Cardiac muscle cell (in vitro differentiated cells and primary cell): ENCODE results near the gene ZNF580. TPM values are rescaled to one million over a fixed set of nuclear protein-coding genes. Genes with fewer than 3 reads are reported as not detected.
A peak's percentile ranks its signal among the peaks of the same experiment; 100 is the strongest.

Experiments
- DNase-seq, 2 donors: peaks; one replicate each; pipeline versions ENCODE4 v3.0.0 to v3.0.0-alpha.2; 2010 to 2017; ENCODE audit warnings: low read depth in 1 of 2, low spot score in 1 of 2
- H3K27ac ChIP-seq: fragments of 200-600 bp; sonication (generic); 2 replicates; pipeline ENCODE4 v1.5.1; 2016
- H3K27me3 ChIP-seq: fragments of 200-600 bp; sonication (generic); 2 replicates; pipeline ENCODE4 v1.6.0; 2016; ENCODE audit warnings: control low read depth
- H3K36me3 ChIP-seq: fragments of 200-600 bp; sonication (generic); 2 replicates; pipeline ENCODE4 v1.5.1; 2016; ENCODE audit warnings: control low read depth
- H3K4me1 ChIP-seq: fragments of 200-600 bp; sonication (generic); 2 replicates; pipeline ENCODE4 v1.8.1; 2017; ENCODE audit warnings: low read depth, mild to moderate bottlenecking, mixed run types
- H3K4me3 ChIP-seq: fragments of 200-600 bp; sonication (generic); 2 replicates; pipeline ENCODE4 v1.5.1; 2016; ENCODE audit warnings: mild to moderate bottlenecking
- H3K9me3 ChIP-seq: fragments of 200-600 bp; sonication (generic); 2 replicates; pipeline ENCODE4 v1.5.1; 2017; ENCODE audit warnings: low read depth, mild to moderate bottlenecking, control low read depth
- CTCF ChIP-seq: IDR thresholded peaks from 2 replicates; pipeline ENCODE4 v1.5.1; 2012; ENCODE audit warnings: low read depth, mild to moderate bottlenecking, low read length
- polyA plus RNA-seq: library from polyadenylated mRNA; unstranded; fragments of >200 nt; fragmentation: Nextera tagmentation; extraction: Ambion mirVana; gene quantifications from 2 replicates; pipeline ENCODE4 v1.2.1, GENCODE V29; 2016
- total RNA-seq: library from RNA; depleted of rRNA; stranded (reverse); fragments of >200 nt; gene quantifications from 2 replicates; pipeline ENCODE4 v1.2.3, GENCODE V29; 2016

Gene ZNF580
- total and polyA plus RNA-seq, 2 experiments from 2014 or later = 78.4 to 124 TPM

DNA sequence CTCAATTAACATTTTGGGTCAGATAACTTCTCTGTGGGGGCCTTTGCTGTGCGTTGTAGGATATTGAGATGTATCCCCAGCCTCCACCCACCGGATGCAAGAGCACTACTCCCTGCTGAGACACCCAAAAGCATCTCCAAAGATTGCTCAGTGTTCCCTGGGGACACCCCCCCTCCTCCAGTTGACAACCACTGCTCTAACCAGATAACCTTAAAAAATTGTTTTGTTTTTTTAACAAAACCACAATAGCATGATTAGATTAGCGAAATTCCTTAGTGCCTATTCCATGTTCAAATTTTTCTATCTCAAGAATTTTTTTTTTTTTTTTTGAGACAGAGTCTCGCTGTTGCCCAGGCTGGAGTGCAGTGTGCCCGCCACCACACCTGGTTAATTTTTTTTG, 31.6 kb downstream of the ZNF580 start:
- H3K4me3 ChIP-seq = no peak overlapping the region
- H3K4me1 ChIP-seq = peaks cover 13% of the 10 kb centered on the region
- H3K9me3 ChIP-seq = no peaks in the 10 kb centered on the region
- peaks cover 20% of the 10 kb centered on the region for H3K36me3 ChIP-seq
- H3K27me3 ChIP-seq = no peaks in the 10 kb centered on the region
- DNase-seq = peak in 1 of 2 donors; percentile 50
- H3K27ac ChIP-seq = peak overlapping the region; percentile 7
- no peak for TF ChIP-seq CTCF

DNA sequence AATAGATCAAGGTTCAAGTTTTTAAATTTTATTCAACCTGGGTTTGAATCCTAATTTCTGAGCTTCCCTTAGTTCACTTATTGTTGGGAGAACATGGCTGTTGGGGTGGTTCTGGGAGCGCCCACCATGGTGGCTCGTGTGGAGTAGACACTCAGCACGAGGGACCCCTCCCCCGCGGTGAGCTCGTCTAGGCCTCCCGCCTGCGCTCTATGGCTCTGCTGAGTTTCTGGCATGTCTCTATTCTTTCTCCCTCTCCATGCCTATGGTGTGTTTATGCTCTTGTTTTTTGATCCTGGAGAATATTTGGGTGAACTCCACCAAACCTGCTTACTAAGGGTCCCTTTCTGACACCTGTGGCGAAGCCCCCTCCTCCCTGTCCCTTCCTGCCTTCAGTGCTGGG, 32.7 kb downstream of the ZNF580 start:
- H3K27ac ChIP-seq = peak overlapping the region; percentile 55
- no peak overlapping the region for H3K4me3 ChIP-seq
- TF ChIP-seq CTCF = no peak

DNA sequence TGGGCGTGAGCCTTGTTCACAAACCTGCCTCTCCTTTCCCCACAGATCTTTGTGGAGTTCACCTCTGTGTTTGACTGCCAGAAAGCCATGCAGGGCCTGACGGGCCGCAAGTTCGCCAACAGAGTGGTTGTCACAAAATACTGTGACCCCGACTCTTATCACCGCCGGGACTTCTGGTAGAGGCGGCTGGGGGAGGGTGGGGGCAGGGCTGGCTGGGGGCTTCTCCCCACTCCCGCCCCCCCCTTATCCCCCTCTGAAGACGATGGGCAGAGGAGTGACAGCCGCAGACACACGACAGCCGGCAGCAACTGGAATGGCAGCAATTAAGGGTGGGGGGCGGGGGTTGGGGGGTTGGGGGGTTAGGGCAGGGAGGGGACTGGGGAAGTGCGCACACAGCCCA, 33.1 kb downstream of the ZNF580 start:
- H3K4me1 ChIP-seq = peaks cover 13% of the 10 kb centered on the region
- TF ChIP-seq CTCF = no peak
- H3K27me3 ChIP-seq = no peaks in the 10 kb centered on the region
- no peaks in the 10 kb centered on the region for H3K9me3 ChIP-seq
- peak overlapping the region; percentile 55 for H3K27ac ChIP-seq
- no peak for DNase-seq
- H3K4me3 ChIP-seq = no peak overlapping the region
- peaks cover 18% of the 10 kb centered on the region for H3K36me3 ChIP-seq

More for the DNA sequence above, 32.7 kb downstream of the ZNF580 start:
- DNase-seq = no peak
- Histone ChIP-seq H3K9me3 (no peaks in the 10 kb centered on the region), H3K36me3 (peaks cover 18% of the 10 kb centered on the region), H3K4me1 (peaks cover 13% of the 10 kb centered on the region), H3K27me3 (no peaks in the 10 kb centered on the region)

- Histone ChIP-seq H3K27me3 (no peaks in the 10 kb centered on the region), H3K4me3 (peak overlapping the region; percentile 88), H3K27ac (peak overlapping the region; percentile 70), H3K4me1 (peaks cover 13% of the 10 kb centered on the region), H3K36me3 (peaks cover 17% of the 10 kb centered on the region), H3K9me3 (no peaks in the 10 kb centered on the region)
- no peak for TF ChIP-seq CTCF
- DNase-seq = no peak
These were observed 33.6 kb downstream of the ZNF580 start for GRCh38 chr19:55674459-55674840.

DNA sequence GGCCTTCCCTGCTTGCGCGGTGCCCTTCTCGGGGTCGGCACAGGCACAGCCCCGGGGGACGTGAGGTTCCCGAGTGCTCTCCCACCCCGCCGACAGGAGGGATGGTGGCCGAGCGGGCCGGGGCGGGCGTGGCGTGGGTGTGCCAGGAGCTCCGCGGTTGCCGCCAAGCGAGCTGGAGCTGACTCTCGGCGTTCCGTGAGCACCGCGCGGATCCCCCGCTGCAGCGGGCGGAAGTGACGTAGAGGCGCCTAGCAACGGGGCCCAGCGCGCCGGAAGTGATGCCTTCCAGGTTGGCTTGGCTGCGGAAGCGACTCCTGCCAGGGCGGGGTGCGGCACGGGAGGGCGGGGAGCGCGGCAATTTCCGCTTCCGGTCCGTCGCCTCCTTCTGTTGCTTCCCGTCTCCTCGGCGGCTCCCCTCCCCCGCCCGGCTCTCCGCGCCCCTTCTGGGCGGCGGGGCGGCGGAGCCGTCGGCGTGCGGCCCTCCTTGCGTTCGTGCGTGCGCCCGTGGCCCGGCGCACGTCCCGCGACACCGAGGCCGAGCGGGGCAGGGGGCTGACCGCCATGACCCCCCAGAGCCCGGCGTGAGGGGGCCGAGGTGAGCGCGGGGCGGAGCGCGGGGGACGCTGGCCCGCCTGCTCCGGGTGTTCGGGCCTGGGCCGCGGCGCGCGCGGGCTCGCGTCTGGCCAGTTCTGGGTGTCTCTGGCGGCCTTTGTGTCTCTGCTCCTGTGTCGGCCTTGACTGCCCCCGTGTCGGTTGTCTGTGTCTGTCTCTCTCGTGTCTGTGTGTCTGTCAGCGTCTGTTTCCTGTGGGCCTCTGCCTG, 34.2 kb downstream of the ZNF580 start, which contains the start of gene EPN1:
EPN1 (plus strand) TSS at position 386 of the 820 bp plus-strand sequence. CDS start 3,402 bp downstream, outside the sequence.
- H3K4me3 ChIP-seq = peak within 1 kb of the TSS; percentile 88
- TF ChIP-seq CTCF = no peak
- H3K36me3 ChIP-seq = peaks cover 16% of the 10 kb centered on the region
- no peaks in the 10 kb centered on the region for H3K27me3 ChIP-seq
- no peaks in the 10 kb centered on the region for H3K9me3 ChIP-seq
- peaks cover 13% of the 10 kb centered on the region for H3K4me1 ChIP-seq
- H3K27ac ChIP-seq = peak within 1 kb of the TSS; percentile 90
- DNase-seq = peak; percentile 98 to 99
